HG02852 (cell line): ENCODE results near the gene COL6A2.
"Not testable (repeated sequence)": the region's sequence is repeated elsewhere in the genome, so short reads cannot be mapped to it uniquely, and the experiment has no call there.

Source experiments
- ATAC-seq: cut with Tn5 transposase; IDR thresholded peaks from one replicate; pipeline ENCODE4 v1.9.1; 2021; ENCODE audit warnings: mild to moderate bottlenecking, moderate library complexity; ENCODE audit not compliant: unreplicated experiment

Gene COL6A2

DNA sequence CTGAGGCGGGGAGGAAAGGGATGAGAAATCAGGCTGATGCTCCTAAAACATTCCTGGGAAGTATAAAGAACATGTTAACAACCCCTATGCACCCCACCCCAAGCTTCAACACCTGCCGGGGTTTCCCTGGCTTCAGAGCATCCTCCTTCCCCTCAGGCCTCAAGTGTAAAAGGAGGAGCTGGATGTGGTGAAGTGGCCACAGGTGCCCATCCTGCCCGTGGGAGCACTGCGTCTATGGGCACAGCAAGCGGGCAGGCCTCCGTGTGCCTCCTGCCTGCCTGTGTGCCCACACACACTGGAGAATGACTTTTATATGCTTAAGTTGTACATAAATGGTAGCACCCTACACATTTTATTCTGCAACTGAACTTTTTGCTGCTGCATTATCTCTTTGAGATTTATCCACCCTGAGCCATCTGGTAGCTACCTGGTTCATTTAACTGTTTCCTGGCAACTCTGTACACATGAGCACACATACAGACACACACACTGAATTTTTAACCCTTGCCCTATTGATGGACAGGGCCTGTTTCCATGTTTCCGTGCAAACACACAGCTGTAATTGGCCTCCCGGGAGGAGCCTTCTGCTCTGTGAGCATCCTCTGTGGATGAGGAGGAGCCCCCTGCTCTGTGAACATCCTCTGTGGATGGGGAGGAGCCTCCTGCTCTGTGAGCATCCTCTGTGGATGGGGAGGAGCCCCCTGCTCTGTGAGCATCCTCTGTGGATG lies 70.9 kb downstream of the COL6A2 start:
- no peak for ATAC-seq

GRCh38 chr21:46170436-46171193 lies 72.7 kb downstream of the COL6A2 start:
- not testable (repeated sequence) for ATAC-seq

DNA sequence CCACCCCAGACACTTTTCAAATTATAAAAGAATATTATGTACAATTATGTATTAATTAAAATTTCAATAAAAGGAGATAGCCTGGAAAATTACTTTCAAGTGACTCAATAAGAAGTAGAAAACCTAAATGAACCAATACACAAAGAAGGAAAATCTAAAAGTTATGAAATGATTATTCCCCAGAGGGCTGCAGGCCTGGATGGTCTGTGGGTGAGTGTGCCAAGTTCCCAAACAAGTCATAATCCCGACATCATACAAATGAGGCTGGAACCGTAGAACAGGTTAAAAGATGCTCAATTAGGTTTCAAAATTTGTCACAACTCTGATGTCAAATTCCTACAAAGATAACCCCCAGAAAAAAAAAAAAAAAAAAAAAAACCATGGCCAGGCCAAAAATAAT lies 73.7 kb downstream of the COL6A2 start:
- no peak for ATAC-seq

GRCh38 chr21:46171996-46172862 lies 74.3 kb downstream of the COL6A2 start:
- no peak for ATAC-seq

GRCh38 chr21:46172863-46173528 lies 75.1 kb downstream of the COL6A2 start:
- no peak for ATAC-seq

GRCh38 chr21:46173573-46173972 lies 75.7 kb downstream of the COL6A2 start:
- no peak for ATAC-seq

GRCh38 chr21:46176443-46177129 lies 78.7 kb downstream of the COL6A2 start:
- ATAC-seq, result not testable (repeated sequence)

DNA sequence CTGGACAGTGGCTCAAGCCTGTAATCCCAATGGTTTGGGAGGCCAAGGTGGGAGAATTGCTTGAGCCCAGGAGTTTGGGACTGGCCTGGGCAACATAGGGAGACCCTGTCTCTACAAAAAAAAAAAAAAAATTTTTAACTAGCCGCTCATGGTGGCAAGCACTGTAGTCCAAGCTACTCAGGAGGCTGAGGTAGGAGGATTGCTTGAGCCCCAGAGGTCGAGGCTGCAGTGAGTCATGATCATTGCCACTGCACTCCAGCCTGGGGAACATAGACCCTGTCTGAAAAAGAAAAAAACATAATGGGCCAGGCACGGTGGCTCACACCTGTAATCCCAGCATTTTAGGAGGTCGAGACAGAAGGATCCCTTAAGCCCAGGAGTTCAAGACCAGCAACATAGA lies 81.0 kb downstream of the COL6A2 start:
- ATAC-seq, result no peak
